ENCODE results near the gene ERG28.

ERG28 gene

GRCh38 chr14:75660630-75661498 is at the start of gene ERG28, which contains the start of gene TTLL5:
ERG28 (minus strand) TSS chr14:75660876; CDS start chr14:75657502, 3,374 bp downstream.
TTLL5 (plus strand) TSS chr14:75661246; CDS start chr14:75663150, 1,904 bp downstream.
- DNase-seq: peak; percentile 98
- in situ Hi-C loops (cut with HindIII; ENCODE audit: low pct_ligation_motif_present, low sequenced_read_pairs): no loop called here
- H3K36me3 ChIP-seq (replicated peaks): peaks cover 3% of the 10 kb centered on the region
- no peak for TF ChIP-seq CTCF (IDR thresholded peaks at IDR 0.05; ENCODE audit: low read depth, low read length, missing control alignments)
- H3K4me3 ChIP-seq (ENCODE audit: low read depth, low read length): peak within 1 kb of the TSS; percentile 86
- no peaks in the 10 kb centered on the region for H3K27me3 ChIP-seq (replicated peaks)
- H3K27ac ChIP-seq: peak within 1 kb of the TSS; percentile 65

- TF ChIP-seq CTCF (IDR thresholded peaks at IDR 0.05; ENCODE audit: low read depth, low read length, missing control alignments): peak; percentile 89
- in situ Hi-C loops (cut with HindIII; ENCODE audit: low pct_ligation_motif_present, low sequenced_read_pairs): loop anchor here (25.0 kb wide), 1 partner anchor 253 kb away; no protein-coding TSS in a partner anchor
- Histone ChIP-seq H3K4me3 (ENCODE audit: low read depth, low read length) (no peak overlapping the region), H3K36me3 (replicated peaks) (no peaks in the 10 kb centered on the region), H3K27me3 (replicated peaks) (no peaks in the 10 kb centered on the region), H3K27ac (no peak overlapping the region)
- DNase-seq: peak; percentile 85
These were observed 48.6 kb upstream of the ERG28 start for GRCh38 chr14:75709207-75709812.

- in situ Hi-C loops (cut with HindIII; ENCODE audit: low pct_ligation_motif_present, low sequenced_read_pairs): loop anchor here (25.0 kb wide), 1 partner anchor 257 kb away; no protein-coding TSS in a partner anchor
- Histone ChIP-seq H3K4me3 (ENCODE audit: low read depth, low read length) (no peak overlapping the region), H3K27ac (no peak overlapping the region), H3K36me3 (replicated peaks) (no peaks in the 10 kb centered on the region), H3K27me3 (replicated peaks) (no peaks in the 10 kb centered on the region)
- no peak for DNase-seq
- no peak for TF ChIP-seq CTCF (IDR thresholded peaks at IDR 0.05; ENCODE audit: low read depth, low read length, missing control alignments)
These were observed 44.3 kb upstream of the ERG28 start for GRCh38 chr14:75705014-75705413.

- DNase-seq: no peak
- in situ Hi-C loops (cut with HindIII; ENCODE audit: low pct_ligation_motif_present, low sequenced_read_pairs): loop anchor here (25.0 kb wide), 1 partner anchor 259 kb away; no protein-coding TSS in a partner anchor
- Histone ChIP-seq H3K4me3 (ENCODE audit: low read depth, low read length) (no peak overlapping the region), H3K27ac (no peak overlapping the region), H3K36me3 (replicated peaks) (no peaks in the 10 kb centered on the region), H3K27me3 (replicated peaks) (no peaks in the 10 kb centered on the region)
- no peak for TF ChIP-seq CTCF (IDR thresholded peaks at IDR 0.05; ENCODE audit: low read depth, low read length, missing control alignments)
These were observed 42.8 kb upstream of the ERG28 start for GRCh38 chr14:75703467-75703866.

- no peaks in the 10 kb centered on the region for H3K36me3 ChIP-seq (replicated peaks)
- in situ Hi-C loops (cut with HindIII; ENCODE audit: low pct_ligation_motif_present, low sequenced_read_pairs): loop anchor here (25.0 kb wide), 1 partner anchor 260 kb away; no protein-coding TSS in a partner anchor
- no peak for TF ChIP-seq CTCF (IDR thresholded peaks at IDR 0.05; ENCODE audit: low read depth, low read length, missing control alignments)
- H3K27me3 ChIP-seq (replicated peaks): no peaks in the 10 kb centered on the region
- no peak overlapping the region for H3K27ac ChIP-seq
- no peak overlapping the region for H3K4me3 ChIP-seq (ENCODE audit: low read depth, low read length)
- DNase-seq: no peak
These were observed 42.1 kb upstream of the ERG28 start for GRCh38 chr14:75702616-75703261.
